Transverse colon (tissue), 4 donors: Measurements from ENCODE around the gene AVEN. TPM values are rescaled to one million over a fixed set of nuclear protein-coding genes. Genes with fewer than 3 reads are reported as not detected.
"Not testable (repeated sequence)": the region's sequence is repeated elsewhere in the genome, so short reads cannot be mapped to it uniquely, and the experiment has no call there.

Experiments
- DNase-seq: peaks from one replicate; pipeline ENCODE4 v3.0.0-alpha.2; 2019
- H3K27ac ChIP-seq, 4 donors: fragments of 200-600 bp; sonication (generic); 2 replicates each; pipeline ENCODE4 v1.5.1; 2016 to 2018; ENCODE audit warnings: inconsistent platforms in 4 of 4
- H3K27me3 ChIP-seq: fragments of 200-600 bp; sonication (generic); 2 replicates; pipeline ENCODE4 v1.5.1; 2017; ENCODE audit warnings: inconsistent platforms
- H3K36me3 ChIP-seq, 4 donors: fragments of 200-600 bp; sonication (generic); 2 replicates each; pipeline ENCODE4 v1.5.1; 2017 to 2019; ENCODE audit warnings: inconsistent platforms in 4 of 4
- H3K4me1 ChIP-seq, 4 donors: fragments of 200-600 bp; sonication (generic); 2 replicates each; pipeline ENCODE4 v1.5.1; 2017 to 2020; ENCODE audit warnings: inconsistent platforms in 4 of 4
- H3K4me3 ChIP-seq, 4 donors: fragments of 200-600 bp; sonication (generic); 1 replicate in 1 of 4; 2 replicates in 3 of 4; pipeline versions ENCODE4 v1.5.1 to v1.6.1; 2017 to 2019; ENCODE audit warnings: inconsistent platforms in 4 of 4
- H3K9me3 ChIP-seq, 2 donors: fragments of 200-600 bp; sonication (generic); 2 replicates each; pipeline ENCODE4 v1.5.1; 2017 to 2019; ENCODE audit warnings: inconsistent platforms in 2 of 2
- CTCF ChIP-seq, 5 experiments: fragments of 200-600 bp in 3 of 5; fragments of 450-650 bp in 2 of 5; sonication (generic) in 3 of 5; IDR thresholded peaks; 1 replicate in 2 of 5; 2 replicates in 3 of 5; pipeline ENCODE4 v1.5.1; 2016 to 2017; ENCODE audit warnings: antibody characterized with exemption in 5 of 5, inconsistent platforms in 3 of 5, mild to moderate bottlenecking in 2 of 5, moderate library complexity in 1 of 5
- EP300 ChIP-seq: sonication (generic); formaldehyde crosslinking; IDR thresholded peaks from one replicate; pipeline ENCODE4 v1.6.1; 2017; ENCODE audit warnings: antibody characterized with exemption, low read depth
- POLR2A ChIP-seq: fragments of 450-650 bp; IDR thresholded peaks from one replicate; pipeline ENCODE4 v1.6.1; 2016; ENCODE audit warnings: antibody characterized with exemption, mild to moderate bottlenecking, moderate library complexity
- POLR2AphosphoS5 ChIP-seq, 3 donors: sonication (generic); formaldehyde crosslinking; IDR thresholded peaks; one replicate each; pipeline ENCODE4 v1.6.1; 2016; ENCODE audit warnings: antibody characterized with exemption in 3 of 3
- WGBS, 2 donors: methylation state at CpG; one replicate each; pipeline ENCODE4 v1.1.5; 2018; ENCODE audit warnings: low coverage in 1 of 2; 5-methylcytosine and 5-hydroxymethylcytosine counted together
- in situ Hi-C, 4 donors: fragments of 200-750 bp; cut with MboI; loops; one replicate each; pipeline versions ENCODE4 v1.15.0 to v1.15.1; 2017; ENCODE audit warnings: low sequenced_read_pairs in 3 of 4, low pct_ligation_motif_present in 1 of 4, low pct_unique_long_range_greater_than_20kb in 1 of 4
- intact Hi-C: fragments of 100-400 bp; cut with DNase I; formaldehyde crosslinking; loops from one replicate; pipeline ENCODE4 v1.15.1; 2023; ENCODE audit warnings: low total_unique reads
- total RNA-seq, 4 donors: library from RNA; depleted of rRNA; stranded (reverse); fragments of >200 nt; gene quantifications; one replicate each; pipeline ENCODE4 v1.1.0, GENCODE V29; 2016

AVEN gene
- total RNA-seq, 4 donors from 2014 or later = 4.9 to 21.3 (median 7.6) TPM

GRCh38 chr15:33825453-33825852 is 213.6 kb downstream of the AVEN start:
- H3K9me3 ChIP-seq = no peaks in the 10 kb centered on the region
- no peaks in the 10 kb centered on the region for H3K4me1 ChIP-seq
- in situ Hi-C loops = no loop called here
- 93 to 96% methylated on average over 7 to 8 of the region's 8 CpGs for WGBS, 2 donors
- no peak overlapping the region for H3K27ac ChIP-seq
- no peak for DNase-seq
- no peak overlapping the region for H3K4me3 ChIP-seq
- no peaks in the 10 kb centered on the region for H3K36me3 ChIP-seq
- intact Hi-C loops = no loop called here
- TF ChIP-seq EP300 = no peak
- no peak for TF ChIP-seq CTCF (IDR thresholded peaks at IDR 0.05)
- TF ChIP-seq POLR2A = no peak
- TF ChIP-seq POLR2AphosphoS5 (IDR thresholded peaks at IDR 0.05) = no peak
- H3K27me3 ChIP-seq = no peaks in the 10 kb centered on the region

- in situ Hi-C loops = no loop called here
- no peak for TF ChIP-seq CTCF (IDR thresholded peaks at IDR 0.05)
These were observed 215.9 kb downstream of the AVEN start for GRCh38 chr15:33823119-33823518.

GRCh38 chr15:33822479-33822878 is 216.5 kb downstream of the AVEN start:
- Histone ChIP-seq H3K27me3 (no peaks in the 10 kb centered on the region), H3K36me3 (no peaks in the 10 kb centered on the region), H3K4me3 (no peak overlapping the region), H3K4me1 (no peaks in the 10 kb centered on the region), H3K27ac (no peak overlapping the region), H3K9me3 (no peaks in the 10 kb centered on the region)
- 47 to 58% methylated on average over 2 to 4 of the region's 4 CpGs for WGBS, 2 donors
- intact Hi-C loops (no loop called here), in situ Hi-C loops (no loop called here)
- TF ChIP-seq CTCF (IDR thresholded peaks at IDR 0.05) (no peak), POLR2AphosphoS5 (IDR thresholded peaks at IDR 0.05) (no peak), POLR2A (no peak), EP300 (no peak)
- DNase-seq = no peak

More at GRCh38 chr15:33823119-33823518, 215.9 kb downstream of the AVEN start:
- H3K4me3 ChIP-seq = no peak overlapping the region
- no peak for DNase-seq
- H3K27me3 ChIP-seq = no peaks in the 10 kb centered on the region
- H3K4me1 ChIP-seq = no peaks in the 10 kb centered on the region
- H3K27ac ChIP-seq = no peak overlapping the region
- intact Hi-C loops = no loop called here
- WGBS, 2 donors = 68 to 76% methylated on average over 3 of the region's 3 CpGs
- no peaks in the 10 kb centered on the region for H3K36me3 ChIP-seq
- H3K9me3 ChIP-seq = no peaks in the 10 kb centered on the region

GRCh38 chr15:33819499-33819898 is 219.5 kb downstream of the AVEN start:
- H3K9me3 ChIP-seq, H3K36me3 ChIP-seq, H3K4me3 ChIP-seq, H3K27me3 ChIP-seq, H3K27ac ChIP-seq, H3K4me1 ChIP-seq, DNase-seq, in situ Hi-C loops, intact Hi-C loops: not testable (repeated sequence)
- 90 to 92% methylated on average over 6 of the region's 6 CpGs for WGBS, 2 donors

Other genes with a start within 250 kb of the AVEN start
- not detected for gene CHRM5, start 70.7 kb downstream of the AVEN start, total RNA-seq
- 10 to 100 TPM in 3 of 4 donors, 1 to 10 TPM in 1; 1.8 to 39.7 (median 24.5) TPM for gene EMC7, start 62.7 kb upstream of the AVEN start, total RNA-seq
- 1 to 10 TPM; 1.1 to 7.6 (median 1.9) TPM for gene PGBD4, start 62.9 kb upstream of the AVEN start, total RNA-seq
- 100 to 1,000 TPM in 1 of 4 donors, 10 to 100 TPM in 3; 41.1 to 137 (median 80.3) TPM for gene KATNBL1, start 170.9 kb upstream of the AVEN start, total RNA-seq
- gene EMC4, start 185.8 kb upstream of the AVEN start, total RNA-seq = 100 to 1,000 TPM in 2 of 4 donors, 10 to 100 TPM in 2; 71.4 to 148 (median 111) TPM